GM23338 (cell line): Measurements from ENCODE around the gene PPARD. TPM values are rescaled to one million over a fixed set of nuclear protein-coding genes. Genes with fewer than 3 reads are reported as not detected.

ENCODE experiments used
- ATAC-seq: fragments of 200-7000 bp; cut with Tn5 transposase; 3 replicates; pipeline ENCODE4 v1.9.1; 2020
- DNase-seq: peaks from one replicate; pipeline ENCODE4 v3.0.0-alpha.2; 2015; ENCODE audit warnings: low spot score
- H2AFZ ChIP-seq: fragments of 200-600 bp; sonication (generic); 2 replicates; pipeline ENCODE4 v1.8.0; 2016; ENCODE audit warnings: antibody characterized with exemption, mild to moderate bottlenecking, moderate library complexity
- H3F3A ChIP-seq: fragments of 200-600 bp; sonication (generic); replicated peaks from 2 replicates; pipeline ENCODE4 v1.8.0; 2017; ENCODE audit warnings: antibody characterized with exemption, mixed run types, low read depth
- H3K27ac ChIP-seq: fragments of 200-600 bp; sonication (generic); 2 replicates; pipeline ENCODE4 v1.6.1; 2016; ENCODE audit warnings: low read depth
- H3K27me3 ChIP-seq: fragments of 200-600 bp; sonication (generic); 2 replicates; pipeline ENCODE4 v1.8.0; 2016; ENCODE audit warnings: mild to moderate bottlenecking, mixed run types, moderate library complexity; ENCODE audit not compliant: insufficient read depth
- H3K36me3 ChIP-seq: fragments of 200-600 bp; sonication (generic); 2 replicates; pipeline ENCODE4 v1.8.0; 2016; ENCODE audit warnings: mild to moderate bottlenecking; ENCODE audit not compliant: insufficient read depth
- H3K4me1 ChIP-seq: fragments of 200-600 bp; sonication (generic); 2 replicates; pipeline ENCODE4 v1.8.0; 2016; ENCODE audit warnings: mild to moderate bottlenecking, moderate library complexity; ENCODE audit not compliant: insufficient read depth
- H3K4me2 ChIP-seq: fragments of 200-600 bp; sonication (generic); 2 replicates; pipeline ENCODE4 v1.7.1; 2017; ENCODE audit warnings: mixed run types
- H3K4me3 ChIP-seq: fragments of 200-600 bp; sonication (generic); 2 replicates; pipeline ENCODE4 v1.6.1; 2016; ENCODE audit warnings: mixed run types
- H3K79me2 ChIP-seq: fragments of 200-600 bp; sonication (generic); replicated peaks from 2 replicates; pipeline ENCODE4 v1.8.0; 2017; ENCODE audit warnings: mild to moderate bottlenecking; ENCODE audit not compliant: insufficient read depth
- H3K9me2 ChIP-seq: fragments of 200-600 bp; sonication (generic); 2 replicates; pipeline ENCODE4 v1.8.0; 2017; ENCODE audit not compliant: insufficient read depth
- H4K20me1 ChIP-seq: fragments of 200-600 bp; sonication (generic); replicated peaks from 2 replicates; pipeline ENCODE4 v1.8.0; 2017; ENCODE audit warnings: mild to moderate bottlenecking; ENCODE audit not compliant: insufficient read depth
- H3K27ac Mint-ChIP-seq: 2 replicates; pipeline ENCODE4 v1.8.0; 2020; ENCODE audit warnings: inconsistent platforms, mild to moderate bottlenecking, moderate library complexity, mixed read lengths
- H3K27me3 Mint-ChIP-seq: 3 replicates; pipeline ENCODE4 v1.8.0; 2022; ENCODE audit warnings: low read depth, mild to moderate bottlenecking, moderate library complexity, mixed read lengths, inconsistent platforms; ENCODE audit not compliant: insufficient read depth, poor library complexity
- H3K36me3 Mint-ChIP-seq: 3 replicates; pipeline ENCODE4 v1.8.0; 2021; ENCODE audit warnings: low read depth, mild to moderate bottlenecking, inconsistent platforms, moderate library complexity, mixed read lengths
- H3K4me1 Mint-ChIP-seq: 3 replicates; pipeline ENCODE4 v1.8.0; 2020; ENCODE audit warnings: mild to moderate bottlenecking, inconsistent platforms, mixed read lengths
- H3K4me3 Mint-ChIP-seq: 3 replicates; pipeline ENCODE4 v1.8.0; 2021; ENCODE audit warnings: moderate library complexity, mild to moderate bottlenecking, inconsistent platforms, mixed read lengths
- H3K9me3 Mint-ChIP-seq: 3 replicates; pipeline ENCODE4 v1.8.0; 2020; ENCODE audit warnings: moderate library complexity, mild to moderate bottlenecking, inconsistent platforms, mixed read lengths
- CREB1 ChIP-seq: fragments of 250-450 bp; sonication (Bioruptor Pico); IDR thresholded peaks from 2 replicates; pipeline ENCODE4 v1.5.0; 2020; ENCODE audit warnings: low read depth, mild to moderate bottlenecking, moderate library complexity
- ZNF114 ChIP-seq: fragments of 250-450 bp; sonication (Bioruptor Pico); IDR thresholded peaks from 2 replicates; pipeline ENCODE4 v1.5.0; 2020; ENCODE audit warnings: mild to moderate bottlenecking, moderate library complexity
- polyA plus RNA-seq: library from polyadenylated mRNA; unstranded; fragments of >200 nt; fragmentation: Nextera tagmentation; extraction: Ambion mirVana; gene quantifications from 2 replicates; pipeline ENCODE4 v1.2.1, GENCODE V29; 2016
- total RNA-seq: library from RNA; depleted of rRNA; stranded (reverse); fragments of >200 nt; shearing (Covaris generic); gene quantifications from 2 replicates; pipeline ENCODE4 v1.2.3, GENCODE V29; 2014
- TF ChIP-seq, protein P1 (sequence below): IDR thresholded peaks from 2 replicates; pipeline ENCODE4 v1.6.1; 2016; ENCODE audit warnings: antibody characterized with exemption
- TF ChIP-seq, protein P2 (sequence below): fragments of 250-450 bp; sonication (Bioruptor Pico); IDR thresholded peaks from 2 replicates; pipeline ENCODE4 v1.5.0; 2020; ENCODE audit warnings: mild to moderate bottlenecking, moderate library complexity

Gene PPARD
- total and polyA plus RNA-seq, 2 experiments from 2014 or later: 5.1 to 9.7 TPM

DNA sequence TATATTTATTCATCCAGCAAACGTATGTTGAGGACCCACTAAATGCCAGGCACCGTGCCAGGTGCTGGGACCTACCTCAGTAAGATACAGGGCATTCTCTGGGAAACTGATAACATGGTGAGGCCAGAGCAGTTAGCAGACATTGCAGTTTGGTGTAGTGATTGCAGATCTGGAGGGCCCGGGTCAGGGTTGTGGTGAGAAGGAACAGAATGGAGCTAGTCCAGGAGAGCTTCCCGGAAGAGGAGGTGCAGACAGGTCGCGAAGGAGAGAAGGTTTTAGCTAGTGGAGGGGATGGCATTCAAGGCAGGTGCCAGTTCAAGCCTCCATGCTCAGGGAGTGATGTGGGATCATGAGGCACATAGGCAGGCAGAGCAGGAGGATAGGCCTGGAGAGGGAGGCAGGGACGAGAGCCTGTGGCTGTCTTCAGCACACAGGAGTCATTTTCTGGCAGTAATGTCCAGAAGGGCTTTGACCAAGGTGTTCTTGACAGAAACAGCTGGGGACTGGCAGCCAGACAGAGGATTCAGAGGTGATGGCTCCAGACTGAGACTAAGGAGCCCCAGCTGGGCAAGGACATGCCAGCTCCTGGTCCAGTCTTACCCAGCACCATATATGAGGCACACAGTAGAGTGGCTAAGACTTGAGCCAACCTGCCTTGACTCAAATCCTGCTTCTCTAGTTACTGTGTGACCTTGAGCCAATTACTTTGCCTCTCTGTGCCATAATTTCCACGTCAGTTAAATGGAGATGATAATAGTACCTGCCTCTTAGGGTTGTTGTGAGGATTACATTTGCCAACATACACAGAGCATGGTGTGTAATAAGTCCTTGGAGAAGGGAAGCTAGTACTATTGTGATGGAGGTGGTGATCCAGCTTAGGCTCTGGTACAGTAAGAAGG lies 61.4 kb downstream of the PPARD start (continued):
- TF ChIP-seq ZNF114 (CRISPR knock-in tag): no peak
- no peak for TF ChIP-seq CREB1
- TF ChIP-seq, protein P1, sequence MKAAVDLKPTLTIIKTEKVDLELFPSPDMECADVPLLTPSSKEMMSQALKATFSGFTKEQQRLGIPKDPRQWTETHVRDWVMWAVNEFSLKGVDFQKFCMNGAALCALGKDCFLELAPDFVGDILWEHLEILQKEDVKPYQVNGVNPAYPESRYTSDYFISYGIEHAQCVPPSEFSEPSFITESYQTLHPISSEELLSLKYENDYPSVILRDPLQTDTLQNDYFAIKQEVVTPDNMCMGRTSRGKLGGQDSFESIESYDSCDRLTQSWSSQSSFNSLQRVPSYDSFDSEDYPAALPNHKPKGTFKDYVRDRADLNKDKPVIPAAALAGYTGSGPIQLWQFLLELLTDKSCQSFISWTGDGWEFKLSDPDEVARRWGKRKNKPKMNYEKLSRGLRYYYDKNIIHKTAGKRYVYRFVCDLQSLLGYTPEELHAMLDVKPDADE: no peak
- TF ChIP-seq, protein P2, sequence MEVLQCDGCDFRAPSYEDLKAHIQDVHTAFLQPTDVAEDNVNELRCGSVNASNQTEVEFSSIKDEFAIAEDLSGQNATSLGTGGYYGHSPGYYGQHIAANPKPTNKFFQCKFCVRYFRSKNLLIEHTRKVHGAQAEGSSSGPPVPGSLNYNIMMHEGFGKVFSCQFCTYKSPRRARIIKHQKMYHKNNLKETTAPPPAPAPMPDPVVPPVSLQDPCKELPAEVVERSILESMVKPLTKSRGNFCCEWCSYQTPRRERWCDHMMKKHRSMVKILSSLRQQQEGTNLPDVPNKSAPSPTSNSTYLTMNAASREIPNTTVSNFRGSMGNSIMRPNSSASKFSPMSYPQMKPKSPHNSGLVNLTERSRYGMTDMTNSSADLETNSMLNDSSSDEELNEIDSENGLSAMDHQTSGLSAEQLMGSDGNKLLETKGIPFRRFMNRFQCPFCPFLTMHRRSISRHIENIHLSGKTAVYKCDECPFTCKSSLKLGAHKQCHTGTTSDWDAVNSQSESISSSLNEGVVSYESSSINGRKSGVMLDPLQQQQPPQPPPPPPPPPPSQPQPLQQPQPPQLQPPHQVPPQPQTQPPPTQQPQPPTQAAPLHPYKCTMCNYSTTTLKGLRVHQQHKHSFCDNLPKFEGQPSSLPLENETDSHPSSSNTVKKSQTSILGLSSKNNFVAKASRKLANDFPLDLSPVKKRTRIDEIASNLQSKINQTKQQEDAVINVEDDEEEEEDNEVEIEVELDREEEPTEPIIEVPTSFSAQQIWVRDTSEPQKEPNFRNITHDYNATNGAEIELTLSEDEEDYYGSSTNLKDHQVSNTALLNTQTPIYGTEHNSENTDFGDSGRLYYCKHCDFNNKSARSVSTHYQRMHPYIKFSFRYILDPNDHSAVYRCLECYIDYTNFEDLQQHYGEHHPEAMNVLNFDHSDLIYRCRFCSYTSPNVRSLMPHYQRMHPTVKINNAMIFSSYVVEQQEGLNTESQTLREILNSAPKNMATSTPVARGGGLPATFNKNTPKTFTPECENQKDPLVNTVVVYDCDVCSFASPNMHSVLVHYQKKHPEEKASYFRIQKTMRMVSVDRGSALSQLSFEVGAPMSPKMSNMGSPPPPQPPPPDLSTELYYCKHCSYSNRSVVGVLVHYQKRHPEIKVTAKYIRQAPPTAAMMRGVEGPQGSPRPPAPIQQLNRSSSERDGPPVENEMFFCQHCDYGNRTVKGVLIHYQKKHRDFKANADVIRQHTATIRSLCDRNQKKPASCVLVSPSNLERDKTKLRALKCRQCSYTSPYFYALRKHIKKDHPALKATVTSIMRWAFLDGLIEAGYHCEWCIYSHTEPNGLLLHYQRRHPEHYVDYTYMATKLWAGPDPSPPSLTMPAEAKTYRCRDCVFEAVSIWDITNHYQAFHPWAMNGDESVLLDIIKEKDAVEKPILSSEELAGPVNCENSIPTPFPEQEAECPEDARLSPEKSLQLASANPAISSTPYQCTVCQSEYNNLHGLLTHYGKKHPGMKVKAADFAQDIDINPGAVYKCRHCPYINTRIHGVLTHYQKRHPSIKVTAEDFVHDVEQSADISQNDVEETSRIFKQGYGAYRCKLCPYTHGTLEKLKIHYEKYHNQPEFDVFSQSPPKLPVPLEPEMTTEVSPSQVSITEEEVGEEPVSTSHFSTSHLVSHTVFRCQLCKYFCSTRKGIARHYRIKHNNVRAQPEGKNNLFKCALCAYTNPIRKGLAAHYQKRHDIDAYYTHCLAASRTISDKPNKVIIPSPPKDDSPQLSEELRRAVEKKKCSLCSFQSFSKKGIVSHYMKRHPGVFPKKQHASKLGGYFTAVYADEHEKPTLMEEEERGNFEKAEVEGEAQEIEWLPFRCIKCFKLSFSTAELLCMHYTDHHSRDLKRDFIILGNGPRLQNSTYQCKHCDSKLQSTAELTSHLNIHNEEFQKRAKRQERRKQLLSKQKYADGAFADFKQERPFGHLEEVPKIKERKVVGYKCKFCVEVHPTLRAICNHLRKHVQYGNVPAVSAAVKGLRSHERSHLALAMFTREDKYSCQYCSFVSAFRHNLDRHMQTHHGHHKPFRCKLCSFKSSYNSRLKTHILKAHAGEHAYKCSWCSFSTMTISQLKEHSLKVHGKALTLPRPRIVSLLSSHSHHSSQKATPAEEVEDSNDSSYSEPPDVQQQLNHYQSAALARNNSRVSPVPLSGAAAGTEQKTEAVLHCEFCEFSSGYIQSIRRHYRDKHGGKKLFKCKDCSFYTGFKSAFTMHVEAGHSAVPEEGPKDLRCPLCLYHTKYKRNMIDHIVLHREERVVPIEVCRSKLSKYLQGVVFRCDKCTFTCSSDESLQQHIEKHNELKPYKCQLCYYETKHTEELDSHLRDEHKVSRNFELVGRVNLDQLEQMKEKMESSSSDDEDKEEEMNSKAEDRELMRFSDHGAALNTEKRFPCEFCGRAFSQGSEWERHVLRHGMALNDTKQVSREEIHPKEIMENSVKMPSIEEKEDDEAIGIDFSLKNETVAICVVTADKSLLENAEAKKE (CRISPR knock-in tag): no peak

DNA sequence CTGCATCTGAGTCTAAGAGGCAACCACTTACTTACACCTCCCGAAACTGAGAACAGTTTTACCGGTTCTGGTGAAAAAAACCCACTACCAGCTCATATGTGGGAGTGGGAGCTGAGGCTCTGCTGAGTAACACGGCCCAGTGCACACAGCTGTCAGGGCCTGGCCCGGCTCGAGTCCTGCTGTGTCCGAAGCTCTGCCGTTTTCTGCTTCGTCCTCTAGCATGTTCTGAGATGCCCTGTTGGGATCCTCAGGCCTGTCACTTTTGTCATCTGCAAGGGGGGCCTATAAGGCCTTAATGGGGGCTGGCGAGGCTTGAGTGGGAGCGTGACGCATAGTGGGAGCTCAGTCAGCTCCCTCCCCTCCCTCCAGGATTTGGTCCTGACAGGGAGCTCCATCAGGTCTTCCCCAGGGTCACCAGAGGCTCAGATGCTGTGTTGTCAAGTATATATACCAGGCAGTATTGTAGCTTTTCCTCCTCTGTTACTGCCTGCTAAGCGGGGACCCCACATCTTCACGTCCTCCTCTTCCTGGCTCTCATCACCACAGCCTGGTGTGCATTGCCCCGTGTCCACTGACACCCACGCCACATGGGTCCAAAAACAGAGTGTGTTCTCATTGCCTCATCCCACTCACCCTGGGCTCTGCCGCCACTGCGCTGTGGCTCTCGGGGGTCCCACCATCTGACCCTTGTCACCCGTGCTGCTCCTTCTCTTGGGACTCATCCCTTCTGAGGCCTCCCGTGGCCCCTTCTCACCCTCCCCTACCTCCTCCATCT lies 64.5 kb downstream of the PPARD start:
- Mint-ChIP-seq H3K27me3 (peaks cover 7% of the 10 kb centered on the region), H3K27ac (peak overlapping the region; percentile 8; the same call in 1 of the 2 replicates), H3K4me1 (peaks cover 12% of the 10 kb centered on the region), H3K9me3 (no peaks in the 10 kb centered on the region), H3K36me3 (no peaks in the 10 kb centered on the region; the same call in 2 of the 3 replicates), H3K4me3 (no peak overlapping the region)
- DNase-seq (no peak), ATAC-seq (no peak)
- Histone ChIP-seq H3K36me3 (no peaks in the 10 kb centered on the region), H2AFZ (no peak overlapping the region), H3K4me1 (no peaks in the 10 kb centered on the region), H4K20me1 (no peaks in the 10 kb centered on the region), H3K79me2 (no peaks in the 10 kb centered on the region), H3K9me2 (0 out of 2 replicates have a peak, but pooled peaks cover 4% of the 10 kb centered on the region), H3K27ac (no peak overlapping the region), H3K4me3 (no peak overlapping the region), H3F3A (no peaks in the 10 kb centered on the region), H3K4me2 (no peak overlapping the region), H3K27me3 (no peaks in the 10 kb centered on the region)
- TF ChIP-seq, protein P2 (CRISPR knock-in tag): no peak
